H9 (cell line): ENCODE results near the gene BCO1. TPM values are rescaled to one million over a fixed set of nuclear protein-coding genes. Genes with fewer than 3 reads are reported as not detected.

ENCODE experiments used
- DNase-seq: peaks from one replicate; pipeline ENCODE4 v3.0.0-alpha.2; 2017
- H2AFZ ChIP-seq: one replicate; pipeline ENCODE4 v1.6.1; 2013; ENCODE audit warnings: mild to moderate bottlenecking, low read length, control low read depth, moderate library complexity
- H2AK5ac ChIP-seq: 2 replicates; pipeline ENCODE4 v1.6.1; 2013; ENCODE audit warnings: low read length, control low read depth, mixed read lengths; ENCODE audit not compliant: insufficient read length
- H2BK120ac ChIP-seq: one replicate; pipeline ENCODE4 v1.6.1; 2013; ENCODE audit warnings: low read depth, mild to moderate bottlenecking, low read length, control low read depth, inconsistent platforms; ENCODE audit not compliant: poor library complexity, severe bottlenecking
- H2BK12ac ChIP-seq: 2 replicates; pipeline ENCODE4 v1.6.1; 2013; ENCODE audit warnings: low read length, control low read depth, mixed read lengths, low read depth; ENCODE audit not compliant: insufficient read length
- H2BK15ac ChIP-seq: 2 replicates; pipeline ENCODE4 v1.6.1; 2013; ENCODE audit warnings: low read depth, low read length, control low read depth
- H2BK20ac ChIP-seq: one replicate; pipeline ENCODE4 v1.6.1; 2013; ENCODE audit warnings: low read depth, mild to moderate bottlenecking, low read length, control low read depth, inconsistent platforms; ENCODE audit not compliant: poor library complexity, severe bottlenecking
- H2BK5ac ChIP-seq: 2 replicates; pipeline ENCODE4 v1.6.1; 2013; ENCODE audit warnings: low read length, control low read depth, mixed read lengths; ENCODE audit not compliant: insufficient read length
- H3K14ac ChIP-seq: 2 replicates; pipeline ENCODE4 v1.6.1; 2013; ENCODE audit warnings: low read length, control low read depth; ENCODE audit not compliant: insufficient read depth
- H3K18ac ChIP-seq: 2 replicates; pipeline ENCODE4 v1.6.1; 2013; ENCODE audit warnings: low read depth, mild to moderate bottlenecking, mixed read lengths, low read length, control low read depth; ENCODE audit not compliant: insufficient read length
- H3K23ac ChIP-seq: 2 replicates; pipeline ENCODE4 v1.6.1; 2013; ENCODE audit warnings: low read length, control low read depth, mixed read lengths, low read depth; ENCODE audit not compliant: insufficient read length
- H3K23me2 ChIP-seq: 2 replicates; pipeline ENCODE4 v1.6.1; 2013; ENCODE audit warnings: low read depth, mild to moderate bottlenecking, mixed read lengths, low read length, control low read depth; ENCODE audit not compliant: insufficient read length, poor library complexity, severe bottlenecking
- H3K27ac ChIP-seq: 2 replicates; pipeline ENCODE4 v1.5.1; 2013; ENCODE audit warnings: low read length, control low read depth, mixed read lengths, low read depth; ENCODE audit not compliant: insufficient read length
- H3K27me3 ChIP-seq: 2 replicates; pipeline ENCODE4 v1.6.1; 2013; ENCODE audit warnings: low read length, control low read depth, inconsistent platforms; ENCODE audit not compliant: insufficient read depth
- H3K4ac ChIP-seq: 2 replicates; pipeline ENCODE4 v1.6.1; 2013; ENCODE audit warnings: low read depth, mild to moderate bottlenecking, control low read depth, inconsistent platforms, low read length, moderate library complexity
- H3K4me1 ChIP-seq: 2 replicates; pipeline ENCODE4 v1.6.1; 2013; ENCODE audit warnings: low read length, control low read depth, inconsistent platforms; ENCODE audit not compliant: insufficient read depth
- H3K4me2 ChIP-seq: 2 replicates; pipeline ENCODE4 v1.6.1; 2013; ENCODE audit warnings: low read length, control low read depth, mixed read lengths; ENCODE audit not compliant: insufficient read length, insufficient read depth
- H3K56ac ChIP-seq: 2 replicates; pipeline ENCODE4 v1.6.1; 2013; ENCODE audit warnings: low read depth, mild to moderate bottlenecking, mixed read lengths, low read length, control low read depth; ENCODE audit not compliant: insufficient read length
- H3K79me1 ChIP-seq: 2 replicates; pipeline ENCODE4 v1.6.1; 2013; ENCODE audit warnings: low read depth, mild to moderate bottlenecking, moderate library complexity, low read length, control low read depth, inconsistent platforms; ENCODE audit not compliant: insufficient read depth, poor library complexity, severe bottlenecking
- H3K79me2 ChIP-seq: 2 replicates; pipeline ENCODE4 v1.6.1; 2013; ENCODE audit warnings: low read length, control low read depth, inconsistent platforms; ENCODE audit not compliant: insufficient read depth
- H3K9ac ChIP-seq: 2 replicates; pipeline ENCODE4 v1.6.1; 2013; ENCODE audit warnings: low read length, control low read depth, mixed read lengths; ENCODE audit not compliant: insufficient read length; ENCODE audit errors: extremely low read depth
- H3K9me3 ChIP-seq: one replicate; pipeline ENCODE4 v1.6.1; 2013; ENCODE audit warnings: low read depth, low read length, inconsistent platforms; ENCODE audit not compliant: control insufficient read depth
- H3T11ph ChIP-seq: one replicate; pipeline ENCODE4 v1.6.1; 2013; ENCODE audit warnings: mild to moderate bottlenecking, low read length, control low read depth, inconsistent platforms
- H4K20me1 ChIP-seq: one replicate; pipeline ENCODE4 v1.6.1; 2013; ENCODE audit not compliant: control insufficient read depth, insufficient read length, insufficient read depth
- H4K5ac ChIP-seq: 2 replicates; pipeline ENCODE4 v1.6.1; 2013; ENCODE audit warnings: low read depth, mild to moderate bottlenecking, mixed read lengths, low read length, control low read depth; ENCODE audit not compliant: insufficient read length
- H4K8ac ChIP-seq: replicated peaks from 2 replicates; pipeline ENCODE4 v1.6.1; 2013; ENCODE audit warnings: low read length, control low read depth, mixed read lengths, low read depth; ENCODE audit not compliant: insufficient read length
- H4K91ac ChIP-seq: 2 replicates; pipeline ENCODE4 v1.6.1; 2013; ENCODE audit warnings: low read depth, mild to moderate bottlenecking, moderate library complexity, mixed read lengths, low read length, control low read depth; ENCODE audit not compliant: insufficient read length
- H3K27ac Mint-ChIP-seq, 3 experiments: 2 replicates in 2 of 3; 3 replicates in 1 of 3; pipeline ENCODE4 v1.8.0; 2020 to 2021; ENCODE audit warnings: mixed read lengths in 3 of 3, mild to moderate bottlenecking in 1 of 3, moderate library complexity in 1 of 3
- H3K27me3 Mint-ChIP-seq: 2 replicates; pipeline ENCODE4 v1.8.0; 2021; ENCODE audit warnings: low read depth, mild to moderate bottlenecking, moderate library complexity, mixed read lengths
- H3K36me3 Mint-ChIP-seq, 3 experiments: 2 replicates in 2 of 3; 3 replicates in 1 of 3; pipeline ENCODE4 v1.8.0; 2020 to 2021; ENCODE audit warnings: low read depth in 3 of 3, mixed read lengths in 3 of 3; ENCODE audit not compliant: insufficient read depth in 1 of 3
- H3K4me1 Mint-ChIP-seq, 2 experiments: 2 replicates each; pipeline ENCODE4 v1.8.0; 2020; ENCODE audit warnings: mixed read lengths in 2 of 2
- H3K4me3 Mint-ChIP-seq, 2 experiments: 2 replicates in 1 of 2; 3 replicates in 1 of 2; pipeline ENCODE4 v1.8.0; 2020 to 2021; ENCODE audit warnings: mild to moderate bottlenecking in 2 of 2, mixed read lengths in 2 of 2, moderate library complexity in 1 of 2
- H3K9me3 Mint-ChIP-seq, 2 experiments: 2 replicates in 1 of 2; 3 replicates in 1 of 2; pipeline ENCODE4 v1.8.0; 2020; ENCODE audit warnings: mild to moderate bottlenecking in 2 of 2, mixed read lengths in 2 of 2, moderate library complexity in 1 of 2
- CTCF ChIP-seq: fragments of 200-600 bp; sonication (generic); conservative IDR thresholded peaks from 3 replicates; pipeline ENCODE4 v1.8.0; 2021; ENCODE audit warnings: antibody characterized with exemption, mild to moderate bottlenecking
- WGBS: extraction: QIAGEN DNeasy Blood & Tissue Kit; methylation state at CpG from one replicate; pipeline ENCODE4 v1.1.7; 2013; ENCODE audit warnings: missing lambda C conversion rate, low lambda C conversion rate, mixed read lengths; ENCODE audit not compliant: insufficient read length; ENCODE audit errors: extremely low coverage; 5-methylcytosine and 5-hydroxymethylcytosine counted together
- total RNA-seq: library from RNA; stranded (reverse); gene quantifications from 2 replicates; pipeline ENCODE4 v1.2.1, GENCODE V29; 2021

The BCO1 gene
- total RNA-seq, 1 experiment from 2014 or later, result not detected

GRCh38 chr16:81315271-81316175 is 77.0 kb downstream of the BCO1 start:
- Histone ChIP-seq H2AK5ac (no peak overlapping the region), H3K79me2 (peaks cover 28% of the 10 kb centered on the region; the same call in 1 of the 2 replicates), H3K27ac (no peak overlapping the region)

More at GRCh38 chr16:81315271-81316175, 77.0 kb downstream of the BCO1 start:
- H3K23me2 ChIP-seq, result peaks cover 16% of the 10 kb centered on the region
- no peak overlapping the region for H4K5ac ChIP-seq
- no peak overlapping the region for H3K23ac ChIP-seq
- TF ChIP-seq CTCF, result no peak
- H3K27me3 ChIP-seq, result no peaks in the 10 kb centered on the region
- H4K8ac ChIP-seq, result no peak overlapping the region
- no peak overlapping the region for H2AFZ ChIP-seq
- H3K18ac ChIP-seq, result peak overlapping the region; percentile 81
- H3K4me2 ChIP-seq, result peak overlapping the region; percentile 62
- Mint-ChIP-seq H3K27me3 (no peaks in the 10 kb centered on the region), H3K27ac (no peak overlapping the region), H3K9me3 (no peaks in the 10 kb centered on the region), H3K4me3 (peak overlapping the region; percentile 89), H3K36me3 (peaks cover 4 to 15% (median 13%) of the 10 kb centered on the region in 3 experiments; a peak in 5 of 7 replicates), H3K4me1 (peaks cover 42 to 46% of the 10 kb centered on the region in 2 experiments)
- DNase-seq, result no peak
- no peak overlapping the region for H2BK12ac ChIP-seq
- peak overlapping the region; percentile 51 for H3K9ac ChIP-seq
- H3T11ph ChIP-seq, result no peak overlapping the region
- peaks cover 10% of the 10 kb centered on the region for H3K79me1 ChIP-seq
- peak overlapping the region; percentile 72 for H3K14ac ChIP-seq
- no peak overlapping the region for H2BK15ac ChIP-seq
- no peak overlapping the region for H2BK20ac ChIP-seq
- H3K4ac ChIP-seq, result no peak overlapping the region
- no peak overlapping the region for H4K91ac ChIP-seq
- no peaks in the 10 kb centered on the region for H4K20me1 ChIP-seq
- no CpG with 5 or more reads among the region's 88 CpGs for WGBS
- H2BK5ac ChIP-seq, result no peak overlapping the region
- no peak overlapping the region for H2BK120ac ChIP-seq
- H3K9me3 ChIP-seq, result no peaks in the 10 kb centered on the region
- H3K4me1 ChIP-seq, result peaks cover 4% of the 10 kb centered on the region
- no peak overlapping the region for H3K56ac ChIP-seq
